Urinary bladder (tissue), 4 donors: Measurements from ENCODE around the gene SLC2A8. TPM values are rescaled to one million over a fixed set of nuclear protein-coding genes. Genes with fewer than 3 reads are reported as not detected.

ENCODE experiments used
- DNase-seq: peaks from one replicate; pipeline ENCODE4 v3.0.0-alpha.2; 2015; ENCODE audit errors: extremely low spot score
- H3K27ac ChIP-seq: one replicate; pipeline ENCODE4 v1.5.1; 2013; ENCODE audit warnings: low read depth, mild to moderate bottlenecking, moderate library complexity
- H3K36me3 ChIP-seq: one replicate; pipeline ENCODE4 v1.6.1; 2013; ENCODE audit warnings: mild to moderate bottlenecking, moderate library complexity; ENCODE audit not compliant: insufficient read depth
- H3K4me1 ChIP-seq: one replicate; pipeline ENCODE4 v1.6.1; 2013; ENCODE audit warnings: mild to moderate bottlenecking, moderate library complexity; ENCODE audit not compliant: insufficient read depth
- H3K4me3 ChIP-seq: one replicate; pipeline ENCODE4 v1.5.1; 2013; ENCODE audit warnings: low read depth, low read length
- WGBS: extraction: QIAGEN DNeasy Blood & Tissue Kit; methylation state at CpG from one replicate; pipeline ENCODE4 v1.1.7; 2013; 5-methylcytosine and 5-hydroxymethylcytosine counted together
- polyA plus RNA-seq: library from polyadenylated mRNA; stranded (reverse); fragments of 200-250 nt; gene quantifications from one replicate; pipeline ENCODE4 v1.2.3, GENCODE V29; 2013
- total RNA-seq: library from RNA; depleted of rRNA; stranded (reverse); fragments of >200 nt; gene quantifications from one replicate; pipeline ENCODE4 v1.2.3, GENCODE V29; 2014
- donor health status: healthy with polysubstance abuse.
- donor health status: healthy.

The SLC2A8 gene
- 20.8 TPM for total RNA-seq
- polyA plus RNA-seq: 140 TPM

- no peaks in the 10 kb centered on the region for H3K36me3 ChIP-seq
- WGBS: 1% methylated on average over 87 of the region's 87 CpGs
- no peaks in the 10 kb centered on the region for H3K4me1 ChIP-seq
- peak within 1 kb of the TSS; percentile 69 for H3K4me3 ChIP-seq
- peak; percentile 99 for DNase-seq
- peak within 1 kb of the TSS; percentile 69 for H3K27ac ChIP-seq
Observed at GRCh38 chr9:127396808-127397645, at the start of gene SLC2A8. SLC2A8 (plus strand) TSS chr9:127397169; CDS start chr9:127397231, 62 bp downstream.

- Histone ChIP-seq H3K4me1 (no peaks in the 10 kb centered on the region), H3K27ac (no peak overlapping the region), H3K36me3 (peaks cover 2% of the 10 kb centered on the region), H3K4me3 (no peak overlapping the region)
- no peak for DNase-seq
- WGBS: 76% methylated on average over 8 of the region's 8 CpGs
Observed at GRCh38 chr9:127347831-127348776, 48.9 kb upstream of the SLC2A8 start.

DNA sequence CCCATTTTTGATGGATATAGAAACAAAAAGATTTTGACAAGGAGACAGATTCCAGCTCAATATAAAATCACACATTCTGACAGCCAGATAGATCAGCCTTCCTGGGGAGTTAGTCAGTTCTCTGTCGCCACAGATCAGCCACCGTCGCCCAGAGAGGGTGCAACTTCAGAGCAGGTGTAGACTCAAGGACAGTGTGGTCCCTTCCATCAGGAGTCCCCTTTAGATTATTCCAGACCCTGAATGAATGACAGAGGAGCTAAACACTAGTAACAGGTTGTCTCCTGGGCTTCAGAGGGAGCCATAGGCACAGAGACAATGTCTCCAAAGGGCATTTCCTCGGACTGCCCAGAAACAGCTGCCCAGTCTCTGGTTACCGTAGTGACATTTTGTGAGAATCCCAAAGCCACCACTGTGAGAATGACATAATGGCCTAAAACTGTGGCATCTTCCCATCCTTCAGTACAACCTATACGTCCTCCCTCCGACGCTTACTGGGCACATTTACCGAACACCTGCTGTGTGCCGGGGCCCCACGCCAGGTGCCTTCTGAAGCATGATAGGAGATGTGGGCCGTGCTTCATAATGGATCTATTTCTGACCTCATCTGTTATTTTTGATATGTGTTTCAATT is 47.4 kb upstream of the SLC2A8 start:
- Histone ChIP-seq H3K36me3 (peaks cover 2% of the 10 kb centered on the region), H3K4me3 (no peak overlapping the region), H3K4me1 (no peaks in the 10 kb centered on the region), H3K27ac (no peak overlapping the region)
- no peak for DNase-seq
- 94% methylated on average over 12 of the region's 12 CpGs for WGBS

- Histone ChIP-seq H3K27ac (no peak overlapping the region), H3K36me3 (no peaks in the 10 kb centered on the region), H3K4me1 (no peaks in the 10 kb centered on the region), H3K4me3 (no peak overlapping the region)
- 85% methylated on average over 4 of the region's 4 CpGs for WGBS
- DNase-seq: no peak
Observed at GRCh38 chr9:127351182-127352166, 45.5 kb upstream of the SLC2A8 start.

DNA sequence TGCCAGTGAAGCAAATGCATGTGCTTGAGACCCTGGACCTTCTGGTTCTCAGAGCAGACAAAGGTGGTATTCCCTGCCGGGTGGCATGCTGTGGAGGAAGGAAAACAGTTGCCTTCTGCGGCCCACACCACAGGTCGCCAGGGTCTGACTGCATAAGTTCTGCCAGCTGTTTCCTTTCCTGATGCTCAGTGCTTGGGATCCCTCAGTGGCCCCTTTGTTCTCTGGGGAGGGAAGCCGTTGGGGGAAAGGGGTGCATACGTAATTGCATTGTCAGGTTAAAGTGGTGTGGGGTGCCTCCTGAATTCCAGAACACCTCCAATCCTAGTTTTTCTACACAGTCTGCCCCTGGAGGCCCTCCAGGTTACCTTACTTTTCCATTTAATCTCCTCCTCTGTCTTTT is 43.1 kb upstream of the SLC2A8 start:
- no peaks in the 10 kb centered on the region for H3K4me1 ChIP-seq
- no peak for DNase-seq
- no peaks in the 10 kb centered on the region for H3K36me3 ChIP-seq
- no peak overlapping the region for H3K4me3 ChIP-seq
- H3K27ac ChIP-seq: no peak overlapping the region
- WGBS: 72% methylated on average over 5 of the region's 5 CpGs

- Histone ChIP-seq H3K27ac (no peak overlapping the region), H3K4me1 (no peaks in the 10 kb centered on the region), H3K36me3 (no peaks in the 10 kb centered on the region), H3K4me3 (no peak overlapping the region)
- no peak for DNase-seq
- WGBS: 91% methylated on average over 4 of the region's 4 CpGs
Observed at GRCh38 chr9:127356906-127357305, 40.1 kb upstream of the SLC2A8 start.

DNA sequence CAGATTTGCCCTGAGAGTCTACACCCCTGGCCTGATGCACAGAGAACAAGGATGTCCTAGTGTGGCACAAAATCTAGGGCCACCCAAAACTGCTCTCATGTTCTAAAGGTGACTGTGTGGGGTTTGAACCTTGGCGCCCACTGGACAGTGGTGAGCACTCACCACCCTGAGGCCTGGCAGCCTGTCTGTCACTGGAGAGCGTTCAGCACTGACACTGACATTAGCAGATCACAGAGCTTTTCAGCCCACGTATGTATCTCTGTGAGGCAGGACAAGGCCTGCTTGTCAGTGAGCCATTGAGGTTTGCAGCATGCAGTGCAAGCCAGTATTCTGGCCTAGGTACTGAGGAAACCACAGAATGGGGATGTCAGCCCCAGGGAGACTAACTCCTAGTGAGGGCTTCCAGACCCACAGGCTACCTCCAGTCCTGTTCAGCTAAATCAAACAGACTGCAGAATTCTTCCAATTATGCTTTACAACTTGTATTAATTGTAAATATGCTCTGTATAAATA is 38.9 kb upstream of the SLC2A8 start:
- Histone ChIP-seq H3K4me1 (no peaks in the 10 kb centered on the region), H3K36me3 (no peaks in the 10 kb centered on the region), H3K27ac (no peak overlapping the region), H3K4me3 (no peak overlapping the region)
- 90% methylated on average over 3 of the region's 3 CpGs for WGBS
- DNase-seq: no peak

DNA sequence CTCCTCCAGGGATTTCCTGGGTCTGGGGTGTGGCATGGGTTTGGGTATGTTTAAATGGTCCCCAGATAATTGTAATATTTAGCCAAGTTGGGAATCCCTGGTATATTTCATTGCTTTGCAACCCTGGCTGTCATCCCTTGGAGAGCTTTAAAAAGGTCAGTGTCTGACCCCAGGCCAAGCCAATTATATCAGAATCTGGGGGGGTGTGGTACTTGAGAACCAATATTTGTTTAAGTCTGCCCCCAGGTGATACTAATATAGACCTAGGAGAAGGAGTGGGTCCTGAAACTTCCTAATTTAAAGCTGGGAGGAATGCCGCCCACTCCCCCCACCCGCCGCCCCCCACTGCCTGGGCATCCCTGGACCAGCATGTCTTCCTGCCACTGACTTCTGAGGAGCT is 38.2 kb upstream of the SLC2A8 start:
- H3K4me1 ChIP-seq: no peaks in the 10 kb centered on the region
- H3K27ac ChIP-seq: no peak overlapping the region
- no peak overlapping the region for H3K4me3 ChIP-seq
- H3K36me3 ChIP-seq: no peaks in the 10 kb centered on the region
- DNase-seq: no peak
- over 99% methylated on average over 3 of the region's 3 CpGs for WGBS

GRCh38 chr9:127360250-127360649 is 36.7 kb upstream of the SLC2A8 start:
- H3K4me1 ChIP-seq: no peaks in the 10 kb centered on the region
- H3K27ac ChIP-seq: no peak overlapping the region
- DNase-seq: no peak
- H3K4me3 ChIP-seq: no peak overlapping the region
- H3K36me3 ChIP-seq: no peaks in the 10 kb centered on the region
- 72% methylated on average over 8 of the region's 8 CpGs for WGBS

GRCh38 chr9:127360829-127361228 is 36.1 kb upstream of the SLC2A8 start:
- DNase-seq: no peak
- WGBS: 48% methylated on average over 2 of the region's 2 CpGs
- Histone ChIP-seq H3K4me3 (no peak overlapping the region), H3K27ac (no peak overlapping the region), H3K36me3 (no peaks in the 10 kb centered on the region), H3K4me1 (no peaks in the 10 kb centered on the region)

- no peak overlapping the region for H3K27ac ChIP-seq
- no peaks in the 10 kb centered on the region for H3K4me1 ChIP-seq
- DNase-seq: no peak
- WGBS: 70% methylated on average over 3 of the region's 3 CpGs
- H3K4me3 ChIP-seq: no peak overlapping the region
- no peaks in the 10 kb centered on the region for H3K36me3 ChIP-seq
Observed at GRCh38 chr9:127361561-127361960, 35.4 kb upstream of the SLC2A8 start.

- Histone ChIP-seq H3K36me3 (no peaks in the 10 kb centered on the region), H3K4me3 (no peak overlapping the region), H3K4me1 (no peaks in the 10 kb centered on the region), H3K27ac (no peak overlapping the region)
- 82% methylated on average over 7 of the region's 7 CpGs for WGBS
- DNase-seq: no peak
Observed at GRCh38 chr9:127362829-127363228, 34.1 kb upstream of the SLC2A8 start.
